GM19395 (cell line): ENCODE results near the gene FAM184B.
"Not testable (repeated sequence)": the region's sequence is repeated elsewhere in the genome, so short reads cannot be mapped to it uniquely, and the experiment has no call there.

ENCODE experiments used
- ATAC-seq: cut with Tn5 transposase; IDR thresholded peaks from one replicate; pipeline ENCODE4 v1.9.1; 2021; ENCODE audit warnings: mild to moderate bottlenecking, moderate library complexity; ENCODE audit not compliant: unreplicated experiment

The FAM184B gene

DNA sequence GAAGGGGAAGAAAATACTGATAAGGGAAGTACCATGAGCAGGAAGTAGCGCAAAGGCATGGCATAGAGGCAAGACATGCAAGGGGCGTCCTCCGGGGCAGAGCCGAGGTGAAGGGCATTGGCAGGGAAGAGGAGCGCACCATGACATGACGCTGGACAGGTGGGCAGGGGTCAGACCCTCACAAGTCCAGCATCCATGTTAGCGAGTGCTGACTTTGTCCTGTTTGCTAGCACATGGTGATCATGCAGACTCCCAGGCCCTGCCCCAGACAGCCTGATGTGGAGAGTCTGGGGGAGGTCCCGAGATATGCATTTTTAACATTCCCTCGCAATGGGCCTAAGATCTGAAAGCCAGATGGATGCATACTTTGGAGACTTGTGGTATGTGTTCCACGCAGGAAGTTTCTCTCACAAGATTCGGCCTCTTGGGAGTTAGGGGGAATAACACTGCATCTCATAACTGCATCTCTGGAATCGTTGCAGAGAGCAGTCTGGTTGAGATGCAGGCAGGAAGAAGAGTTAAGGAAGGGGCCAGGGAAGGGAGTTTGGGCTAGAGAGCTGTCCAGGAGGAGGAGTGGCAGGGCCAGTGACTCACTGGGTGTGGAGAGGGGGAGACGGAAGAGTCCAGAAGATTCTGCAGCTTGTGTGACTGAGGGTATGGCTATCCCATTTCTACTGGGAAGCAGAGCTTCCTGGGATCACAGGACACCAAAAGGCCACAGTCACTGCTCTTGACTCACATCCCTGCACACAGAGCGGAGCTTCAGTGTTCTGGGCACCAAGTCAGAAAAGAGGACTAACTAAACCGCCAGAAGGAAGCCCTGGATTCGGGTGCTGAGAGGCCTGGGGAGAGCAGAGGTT, 59.7 kb downstream of the FAM184B start:
- no peak for ATAC-seq

DNA sequence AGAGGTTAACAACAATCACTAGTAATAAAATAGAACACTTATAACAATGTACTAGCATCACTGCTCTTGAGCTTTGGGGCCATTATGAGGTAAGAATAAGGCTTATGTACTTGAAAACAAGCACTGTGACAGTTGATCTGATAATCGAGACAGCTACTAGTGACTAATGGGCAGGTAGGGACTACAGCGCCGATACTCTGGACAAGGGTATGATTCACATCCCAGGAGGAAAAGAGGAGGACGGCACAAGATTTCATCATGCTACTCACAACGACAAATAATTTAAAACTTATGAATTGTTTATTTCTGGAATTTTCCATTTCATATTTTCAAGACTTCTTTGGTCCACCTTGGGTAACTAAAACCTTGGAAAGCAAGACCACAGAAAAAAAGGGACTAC, 62.3 kb downstream of the FAM184B start:
- no peak for ATAC-seq

DNA sequence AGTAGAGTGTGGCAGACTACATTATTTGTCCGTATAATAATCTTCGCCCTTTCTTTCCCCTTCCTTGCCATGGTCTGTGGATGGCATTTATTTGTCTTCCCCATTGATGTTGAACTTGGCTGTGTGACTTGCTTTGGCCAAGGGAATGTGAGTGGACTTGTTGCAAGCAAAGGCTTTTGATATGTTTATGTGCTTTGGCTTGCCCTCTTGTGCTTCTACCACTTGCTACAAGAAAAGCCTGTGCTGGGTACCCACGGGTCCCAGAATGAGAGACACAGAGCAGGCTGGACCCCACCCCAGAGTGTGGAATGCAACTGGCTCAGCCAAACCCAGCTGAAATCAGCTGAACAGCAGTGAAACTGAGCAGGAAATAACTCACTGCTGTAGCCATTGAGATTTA, 63.0 kb downstream of the FAM184B start:
- no peak for ATAC-seq

DNA sequence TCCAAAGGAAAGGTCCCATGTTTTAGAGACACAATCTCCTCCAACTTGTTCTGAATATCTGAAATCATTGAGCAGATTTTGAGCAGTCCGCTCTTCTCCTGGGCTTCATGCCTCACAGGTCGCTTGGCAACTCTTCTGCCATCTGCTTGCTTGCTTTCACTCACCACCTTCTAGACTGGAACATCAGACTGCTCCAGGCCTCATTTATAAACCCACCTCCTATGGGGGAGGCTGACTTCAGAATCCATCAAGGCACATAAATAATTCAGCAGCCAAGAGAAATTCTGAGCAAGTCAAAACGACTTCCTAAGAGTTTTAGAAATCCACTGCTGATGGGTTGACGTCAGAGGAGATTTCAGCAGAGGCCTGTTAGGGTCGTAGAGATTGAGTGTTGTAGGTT, 64.1 kb downstream of the FAM184B start:
- no peak for ATAC-seq

DNA sequence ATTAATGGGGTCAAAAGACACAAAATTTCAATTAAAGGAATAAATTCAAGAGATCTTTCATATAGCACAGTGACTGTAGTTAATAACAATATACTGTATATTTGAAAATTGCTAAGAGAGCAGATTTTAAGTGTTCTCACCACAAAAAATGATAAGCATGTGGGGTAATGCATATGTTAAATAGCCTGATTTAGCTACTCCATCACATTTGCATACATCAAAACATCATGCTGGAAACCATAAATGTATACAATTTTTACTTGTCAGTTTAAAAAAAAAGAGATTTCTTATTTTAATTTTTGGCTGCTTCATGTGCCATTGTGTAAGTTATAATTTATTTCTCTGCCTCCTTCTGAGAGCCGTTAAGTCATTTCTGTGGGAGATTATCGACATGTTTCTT, 65.9 kb downstream of the FAM184B start:
- ATAC-seq: no peak

DNA sequence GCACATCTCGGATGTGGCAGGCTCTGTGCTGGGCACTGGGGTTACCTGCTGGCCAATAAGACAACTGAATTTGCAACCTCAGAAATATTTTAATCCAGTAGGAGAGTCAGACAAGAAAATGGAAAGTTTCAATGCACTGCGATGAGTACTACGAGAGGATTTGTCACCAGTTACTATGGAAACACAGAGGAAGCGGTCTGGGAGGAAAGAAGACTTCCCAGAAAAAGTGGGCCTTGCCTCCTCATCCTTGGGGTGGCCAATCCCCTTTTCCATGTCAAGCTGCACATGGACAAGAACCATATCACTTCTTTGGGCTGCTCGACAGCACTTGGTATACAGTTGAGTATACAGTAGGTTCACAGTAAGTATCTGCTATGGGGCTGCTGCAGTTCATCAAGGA, 67.6 kb downstream of the FAM184B start:
- no peak for ATAC-seq

DNA sequence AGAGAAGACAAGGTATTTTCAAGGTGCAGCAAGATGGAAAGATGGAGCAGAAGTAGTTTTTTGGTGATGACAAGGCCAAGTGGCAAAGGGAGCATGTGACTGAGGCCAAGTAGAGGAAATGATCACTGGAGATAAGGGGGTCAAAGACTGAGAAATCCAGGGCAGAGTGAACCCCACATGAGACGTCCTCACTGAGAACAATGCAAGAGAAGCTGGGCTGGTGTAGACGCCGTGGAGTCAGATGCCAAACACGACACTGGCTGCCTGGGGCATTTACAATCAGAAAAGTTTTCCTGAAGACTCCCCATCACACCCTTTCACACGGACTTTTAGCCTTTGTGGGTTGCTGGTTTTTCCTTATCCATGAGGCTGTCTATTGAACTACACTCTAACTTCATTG, 69.3 kb downstream of the FAM184B start:
- ATAC-seq: no peak

DNA sequence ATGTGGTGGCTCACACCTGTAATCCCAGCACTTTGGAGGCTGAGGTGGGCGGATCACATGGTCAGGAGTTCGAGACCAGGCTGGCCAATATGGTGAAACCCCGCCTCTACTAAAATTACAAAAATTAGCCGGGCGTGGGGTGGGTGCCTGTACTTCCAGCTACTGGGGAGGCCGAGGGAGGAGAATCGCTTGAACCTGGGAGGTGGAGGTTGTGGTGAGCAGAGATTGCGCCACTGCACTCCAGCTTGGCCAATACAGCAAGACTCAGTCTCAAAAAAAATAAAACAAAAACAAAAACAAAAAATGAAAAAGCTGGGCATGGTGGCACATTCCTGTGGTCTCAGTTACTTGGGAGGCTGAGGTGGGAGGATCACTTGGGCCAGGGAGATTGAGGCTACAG, 70.2 kb downstream of the FAM184B start:
- not testable (repeated sequence) for ATAC-seq

DNA sequence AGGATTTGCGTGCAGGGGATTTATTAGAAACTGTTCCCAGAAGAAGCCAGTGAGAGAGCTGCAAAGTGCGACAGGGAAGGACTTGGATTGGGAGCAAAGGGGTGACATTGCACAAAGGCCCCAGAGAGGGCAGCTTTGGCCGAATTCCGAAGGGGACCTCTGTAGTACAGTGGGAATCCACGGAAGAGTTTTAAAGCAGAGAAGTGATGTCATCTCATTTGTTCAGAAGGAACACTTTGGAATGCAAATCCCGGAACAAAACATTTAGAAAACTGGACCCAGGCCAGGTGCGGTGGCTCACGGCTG, 71.7 kb downstream of the FAM184B start:
- ATAC-seq: no peak

DNA sequence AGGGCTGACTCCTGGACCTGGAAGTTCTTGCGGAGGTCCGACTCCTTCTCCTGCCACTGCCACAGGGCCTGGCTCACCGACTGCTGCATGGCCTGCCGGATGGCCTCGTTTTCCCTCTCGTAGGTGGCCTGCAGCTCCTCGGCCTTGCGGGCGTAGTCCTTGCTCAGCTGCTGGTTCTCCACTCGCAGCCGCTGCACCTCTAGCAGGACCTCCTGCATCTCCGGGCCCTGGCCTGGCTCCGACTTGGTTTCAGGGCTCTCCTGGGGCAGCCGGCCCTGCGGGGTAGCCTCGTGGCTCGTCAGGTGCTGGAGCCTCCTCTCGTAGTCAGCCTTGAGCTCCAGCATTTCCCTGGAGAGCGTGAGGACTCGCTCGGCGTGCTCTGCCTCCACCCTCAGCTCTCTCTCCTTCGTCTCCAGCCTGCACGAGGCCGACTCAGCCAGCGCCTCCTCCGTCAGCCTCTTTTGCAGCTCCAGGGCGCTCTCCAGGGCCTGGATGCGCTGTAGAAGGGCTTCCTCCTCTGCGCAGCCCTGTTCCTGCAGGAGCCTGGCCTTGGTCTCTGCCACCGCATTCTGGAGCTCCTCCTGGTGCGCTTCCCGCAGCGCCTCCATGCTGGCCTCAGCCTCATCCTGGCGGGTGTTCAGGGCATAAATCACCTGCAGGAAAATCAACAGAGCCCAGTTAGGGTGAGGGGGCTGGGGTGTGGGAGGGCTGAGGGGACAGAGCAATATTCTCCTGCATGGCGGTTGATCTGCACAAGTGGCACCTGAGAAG, 72.2 kb downstream of the FAM184B start:
- no peak for ATAC-seq

DNA sequence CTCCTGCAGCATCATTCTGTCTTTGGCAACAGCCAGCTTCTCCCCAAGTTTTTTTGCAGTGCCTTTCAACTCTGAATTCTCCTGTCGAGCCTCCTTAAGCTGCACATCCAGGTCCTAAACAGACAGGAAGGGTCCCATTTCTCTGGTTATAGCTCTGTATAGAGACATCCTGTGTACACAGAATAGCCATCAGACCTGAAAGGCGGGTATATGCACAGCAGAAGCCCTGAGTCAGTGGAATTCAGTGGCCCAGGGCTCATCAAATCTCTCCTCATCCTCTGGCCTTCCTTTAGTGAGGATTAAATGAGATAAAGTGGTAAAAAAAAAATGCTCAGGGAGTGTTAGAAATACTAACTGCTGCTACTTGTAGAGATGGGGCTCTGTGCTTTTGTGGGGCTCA, 73.8 kb downstream of the FAM184B start:
- no peak for ATAC-seq

DNA sequence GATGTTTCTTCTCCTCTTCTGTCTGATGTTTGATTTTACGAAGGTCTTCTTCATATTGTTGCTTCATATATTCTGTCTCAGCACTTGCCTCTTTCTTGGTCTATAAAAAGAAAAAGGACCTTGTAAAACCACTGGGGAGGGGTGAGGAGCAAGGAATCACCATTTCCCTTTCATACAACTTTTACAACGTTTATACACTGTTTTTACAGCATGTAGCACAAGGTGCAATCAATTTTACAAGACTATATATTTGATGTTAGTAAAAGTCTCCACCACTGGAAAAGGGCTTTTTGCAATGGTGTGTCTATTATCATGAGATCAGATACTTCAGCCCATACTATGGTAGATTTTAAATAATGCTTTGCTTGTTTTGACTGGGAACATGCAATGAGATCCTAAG, 76.3 kb downstream of the FAM184B start:
- ATAC-seq: no peak

DNA sequence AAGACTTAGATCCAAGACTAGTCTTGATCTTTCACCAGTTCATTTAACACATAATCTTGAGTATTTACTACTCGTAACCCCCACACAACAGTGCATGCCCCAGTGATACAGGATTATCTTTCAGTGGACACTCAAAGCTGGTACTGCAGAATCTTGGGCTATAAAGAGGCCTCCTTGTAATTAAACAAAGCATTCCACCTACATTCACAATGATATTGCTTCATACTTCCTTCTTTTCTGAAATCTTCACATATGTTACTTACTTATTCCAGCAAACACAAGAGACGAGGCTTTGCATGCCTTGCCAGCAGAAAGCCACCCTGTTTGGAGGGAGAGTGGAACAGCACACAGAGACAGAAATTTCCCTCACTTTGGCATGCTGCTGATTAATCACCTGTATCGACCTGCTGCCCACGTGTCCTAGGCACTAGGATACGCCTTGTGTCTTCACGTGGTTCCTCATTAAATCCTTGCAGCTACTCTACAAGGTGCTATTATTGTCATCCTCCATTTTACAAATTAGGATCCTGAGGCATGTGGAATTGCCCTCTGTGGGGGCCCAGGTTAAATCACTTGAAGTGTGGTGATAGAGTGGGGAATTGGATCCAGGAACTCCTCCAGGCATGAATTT, 77.3 kb downstream of the FAM184B start:
- no peak for ATAC-seq

DNA sequence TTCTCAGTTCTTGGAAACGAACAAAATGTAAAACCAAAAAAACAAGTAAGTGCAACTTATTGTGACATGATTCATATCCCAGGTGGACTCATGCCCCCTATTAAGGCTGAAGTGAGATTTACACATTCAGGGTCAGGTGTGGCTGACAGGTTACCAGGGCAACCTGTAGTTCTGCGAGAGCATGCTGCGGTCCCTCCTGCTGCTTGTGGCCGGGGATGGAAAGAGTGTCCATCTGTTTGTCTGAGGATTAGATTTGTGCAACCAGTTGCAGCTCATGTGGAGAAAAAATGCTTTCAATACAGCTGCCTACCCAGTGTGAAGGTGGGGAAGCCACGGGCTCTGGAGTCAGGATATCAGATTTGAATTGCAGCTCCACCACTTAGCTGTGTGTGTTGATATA, 78.8 kb downstream of the FAM184B start:
- ATAC-seq: no peak

DNA sequence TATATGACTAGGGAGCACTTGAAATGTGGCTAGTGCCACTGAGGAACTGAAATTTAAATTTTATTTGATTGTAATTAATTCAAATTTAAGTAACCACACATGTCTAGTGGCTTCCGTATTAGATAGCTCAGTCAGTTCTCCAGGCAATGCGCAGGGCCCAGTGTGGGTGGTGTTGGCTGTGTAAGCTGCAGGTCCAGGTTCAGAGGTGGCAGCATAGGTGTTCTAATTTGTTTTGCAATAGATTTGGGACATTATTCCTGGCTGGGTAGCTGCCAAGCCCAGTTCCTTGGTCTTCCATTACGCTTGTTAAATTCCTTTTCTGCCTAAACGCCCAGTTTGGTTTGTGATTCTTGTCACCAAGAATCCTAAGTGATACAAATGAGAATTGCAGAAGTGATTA, 79.5 kb downstream of the FAM184B start:
- no peak for ATAC-seq

DNA sequence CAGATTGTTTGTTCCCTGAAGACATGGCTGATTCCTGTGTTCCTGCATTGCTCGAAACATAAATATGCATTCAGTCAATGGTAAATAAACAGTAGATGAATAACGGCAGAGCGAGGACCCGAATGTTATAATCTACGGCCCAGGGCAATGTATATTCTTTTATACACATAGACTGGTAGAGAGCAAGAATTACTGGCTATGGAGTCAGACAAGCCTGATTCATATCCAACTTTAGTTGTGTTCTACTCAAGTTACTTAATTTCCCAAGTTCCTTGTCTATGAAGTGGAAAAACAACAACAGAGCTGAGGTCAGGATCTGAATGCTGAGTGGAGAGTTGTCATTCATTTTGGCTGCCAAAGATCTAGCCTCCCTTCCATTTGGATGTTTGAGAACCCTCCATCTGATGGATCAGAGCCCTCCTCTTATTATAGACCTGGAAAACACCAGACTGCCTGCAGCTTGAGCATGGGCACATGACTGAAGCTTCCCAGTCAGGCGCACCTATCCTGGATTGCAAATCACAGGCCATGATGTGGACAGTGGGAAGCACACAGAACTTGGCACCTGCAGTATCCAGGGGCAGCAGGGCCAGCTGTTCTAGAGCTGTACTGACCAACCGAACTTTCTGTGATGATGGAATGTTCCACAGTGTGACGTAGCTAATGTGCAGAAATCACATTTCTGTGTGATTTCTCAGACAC, 80.1 kb downstream of the FAM184B start:
- no peak for ATAC-seq

DNA sequence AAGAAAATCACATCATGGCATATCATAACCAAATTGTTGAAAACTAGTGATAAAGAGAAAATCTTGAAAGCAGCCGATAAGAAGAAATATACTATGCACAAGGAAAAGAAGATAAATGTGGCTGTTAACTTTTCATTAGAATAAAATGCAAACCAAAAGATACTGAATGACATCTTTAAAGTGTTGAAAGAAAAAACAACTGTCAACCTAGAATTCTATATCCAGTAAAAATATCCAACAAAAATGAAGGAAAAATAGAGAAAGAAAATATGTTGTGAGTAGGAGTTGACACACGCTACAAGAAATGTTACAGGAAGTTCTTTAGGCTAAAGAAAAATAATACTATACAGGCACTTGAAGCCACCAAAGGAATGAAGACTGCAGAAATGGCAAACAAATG, 82.0 kb downstream of the FAM184B start:
- ATAC-seq: no peak

DNA sequence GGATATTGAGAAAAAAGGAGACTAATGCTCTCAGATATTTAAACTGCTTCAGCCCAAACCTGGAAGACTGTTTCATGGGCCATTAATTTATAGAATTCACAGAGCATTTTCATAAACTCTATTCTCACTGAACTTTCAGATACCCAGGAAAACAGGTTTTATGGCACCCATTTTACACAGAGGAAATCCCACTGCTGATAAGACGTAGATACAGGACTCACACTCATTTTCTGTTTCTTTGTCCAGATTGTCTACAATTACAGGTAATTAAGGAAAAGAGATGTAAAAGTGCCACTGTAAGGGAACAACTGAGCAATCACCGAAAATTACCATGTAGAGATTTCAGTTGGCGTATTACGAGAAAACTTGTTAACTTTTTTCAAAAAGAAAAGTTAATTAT, 83.3 kb downstream of the FAM184B start:
- no peak for ATAC-seq

DNA sequence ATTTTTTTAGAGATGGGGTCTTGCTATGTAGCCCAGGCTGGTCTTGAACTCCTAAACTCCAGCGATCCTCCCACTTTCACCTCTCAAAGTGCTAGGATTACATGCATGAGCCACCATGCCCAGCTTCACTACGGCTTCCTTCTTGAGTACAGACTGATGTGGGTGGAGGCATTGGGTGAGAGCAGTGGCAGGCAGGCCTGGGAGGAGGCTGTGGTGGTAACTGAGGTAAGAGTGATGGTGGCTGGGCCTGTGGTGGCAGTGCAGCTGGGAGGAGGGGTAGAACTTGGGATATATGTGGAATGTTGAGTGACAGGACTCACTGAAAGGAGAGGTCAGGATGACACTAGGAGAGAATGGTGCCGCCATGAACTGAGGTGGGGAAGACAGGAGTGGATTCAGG, 86.1 kb downstream of the FAM184B start:
- ATAC-seq: no peak

DNA sequence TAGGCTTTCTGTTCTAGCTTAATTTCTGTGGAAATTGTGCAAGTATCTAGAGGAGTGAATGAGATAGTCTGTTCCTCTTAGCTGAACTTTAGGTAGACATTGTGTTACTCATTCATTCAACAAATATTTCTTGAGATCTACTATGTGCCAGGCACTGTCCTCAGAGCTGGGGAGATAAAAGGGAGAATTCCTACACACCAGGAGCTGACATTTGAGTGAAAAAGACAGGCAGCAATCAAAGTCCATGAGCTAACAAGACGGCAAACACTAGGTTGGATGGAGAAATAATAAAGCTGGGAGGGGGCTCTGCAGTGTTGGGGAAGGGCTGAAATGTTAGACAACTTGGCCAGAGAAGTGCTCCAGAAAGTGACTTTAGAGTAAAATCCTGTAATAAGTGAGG, 86.9 kb downstream of the FAM184B start:
- ATAC-seq: no peak

DNA sequence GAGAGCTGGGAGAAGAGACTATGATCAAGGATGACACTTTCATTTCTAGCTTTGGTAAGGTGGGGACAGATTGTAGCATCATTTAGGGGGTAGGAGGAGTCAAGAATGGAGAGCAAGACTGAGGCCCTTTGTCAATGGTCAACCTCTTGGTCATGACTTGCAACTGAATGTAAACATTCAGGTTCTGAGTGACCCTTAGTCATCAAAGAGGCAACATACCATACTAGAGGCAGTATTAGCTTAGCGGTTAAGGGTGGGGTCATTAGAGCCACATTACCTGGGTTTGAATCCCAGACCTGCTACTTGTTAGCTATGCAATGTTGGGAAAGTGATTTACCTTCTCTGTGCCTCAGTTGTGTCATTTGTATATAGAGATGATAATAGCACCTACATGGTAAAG, 90.5 kb downstream of the FAM184B start:
- ATAC-seq: no peak

DNA sequence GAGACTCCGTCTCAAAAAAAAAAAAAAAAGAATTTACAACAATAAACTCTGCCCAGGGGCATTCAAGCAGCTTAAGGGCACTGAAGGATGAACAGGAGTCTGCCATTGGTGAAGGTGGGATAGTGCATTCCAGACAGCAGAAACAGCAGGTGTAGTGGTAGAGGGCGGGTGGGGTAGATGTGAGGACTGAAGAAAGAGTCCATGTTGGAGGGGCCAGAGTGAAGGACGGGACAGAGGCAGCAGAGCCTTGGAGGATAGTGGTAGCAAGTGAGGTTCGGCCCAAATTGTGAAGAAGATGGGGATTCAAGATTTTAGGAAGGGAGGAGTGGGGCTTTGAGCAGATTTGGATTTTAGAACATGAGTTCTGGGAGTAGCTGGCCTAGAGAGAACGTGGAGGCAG, 91.3 kb downstream of the FAM184B start:
- no peak for ATAC-seq
